ENCODE results near the gene GPC1. TPM values are rescaled to one million over a fixed set of nuclear protein-coding genes. Genes with fewer than 3 reads are reported as not detected.

The GPC1 gene
- total and polyA plus RNA-seq, 2 of the 4 experiments (the other 2 are of a cell fraction) = 16.0 to 211 TPM

DNA sequence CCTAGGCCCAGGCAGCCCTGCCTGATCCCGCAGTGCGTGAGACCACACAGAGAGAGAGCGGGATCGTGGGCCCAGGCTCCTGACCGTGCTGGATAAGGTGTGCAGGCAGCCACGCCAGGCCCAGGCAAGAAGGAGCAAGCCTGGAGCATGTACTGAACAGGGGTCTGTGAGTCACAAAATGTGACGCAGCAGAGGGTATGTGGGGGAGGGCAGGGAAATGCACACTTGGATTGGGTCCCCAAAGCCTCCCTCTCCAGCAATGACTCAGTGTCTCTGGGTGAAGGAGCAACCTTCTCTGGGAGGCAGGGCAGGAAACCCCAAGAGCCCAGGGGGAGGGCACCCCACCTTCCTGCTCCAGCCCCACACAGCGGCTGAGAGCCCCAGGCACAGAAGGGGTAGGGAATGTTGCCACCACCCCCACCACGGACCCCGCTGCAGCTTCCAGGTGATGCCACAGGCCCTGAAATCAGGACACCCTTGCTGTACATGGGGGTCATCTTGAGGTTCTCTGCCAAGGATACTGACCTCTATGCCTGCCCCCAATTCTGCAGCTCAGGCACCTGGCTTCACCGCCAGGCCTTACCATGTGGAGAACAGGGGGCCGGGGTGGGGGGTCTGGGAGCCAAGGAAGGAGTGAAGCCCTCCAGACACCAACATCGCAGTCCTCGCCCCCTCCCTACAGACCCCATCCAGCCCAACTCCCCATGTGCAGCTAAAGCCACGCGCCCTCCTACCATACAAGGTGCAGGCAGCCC lies 1.3 kb upstream of the GPC1 start (continued):
- TF ChIP-seq MXI1 (IDR thresholded peaks at IDR 0.05; ENCODE audit: borderline replicate concordance, low read depth, low read length) = peak; percentile 72
- peak; percentile 82 for TF ChIP-seq NFE2L2 (IDR thresholded peaks at IDR 0.05; ENCODE audit: low read depth, low read length)
- peak; percentile 24; the same call in 1 of the 2 replicates for TF ChIP-seq MAFK (IDR thresholded peaks at IDR 0.05; ENCODE audit: low read depth, low read length)
